GM18498 (cell line): ENCODE results near the gene LRRC72.
"Not testable (repeated sequence)": the region's sequence is repeated elsewhere in the genome, so short reads cannot be mapped to it uniquely, and the experiment has no call there.

Source experiments
- ATAC-seq: cut with Tn5 transposase; IDR thresholded peaks from one replicate; pipeline ENCODE4 v1.9.1; 2021; ENCODE audit warnings: mild to moderate bottlenecking, moderate library complexity; ENCODE audit not compliant: unreplicated experiment

Gene LRRC72

GRCh38 chr7:16526742-16527540, at the start of gene LRRC72:
Gene LRRC72 (plus strand): TSS chr7:16526825. CDS start chr7:16526953, 128 bp downstream.
- no peak for ATAC-seq

- no peak for ATAC-seq
Measured at GRCh38 chr7:16479161-16479560, 47.5 kb upstream of the LRRC72 start.

GRCh38 chr7:16479591-16479990, 47.0 kb upstream of the LRRC72 start:
- no peak for ATAC-seq

- ATAC-seq = no peak
Measured at GRCh38 chr7:16484453-16485158, 42.0 kb upstream of the LRRC72 start.

GRCh38 chr7:16491148-16491547, 35.5 kb upstream of the LRRC72 start:
- no peak for ATAC-seq

GRCh38 chr7:16492513-16493062, 34.0 kb upstream of the LRRC72 start:
- no peak for ATAC-seq

GRCh38 chr7:16493266-16493665, 33.4 kb upstream of the LRRC72 start:
- ATAC-seq = no peak

GRCh38 chr7:16494551-16494950, 32.1 kb upstream of the LRRC72 start:
- no peak for ATAC-seq

- no peak for ATAC-seq
Measured at GRCh38 chr7:16494955-16495719, 31.5 kb upstream of the LRRC72 start.

- ATAC-seq = no peak
Measured at GRCh38 chr7:16498122-16498521, 28.5 kb upstream of the LRRC72 start.

GRCh38 chr7:16502303-16502702, 24.3 kb upstream of the LRRC72 start:
- no peak for ATAC-seq

- no peak for ATAC-seq
Measured at GRCh38 chr7:16504019-16504418, 22.6 kb upstream of the LRRC72 start.

GRCh38 chr7:16506422-16506821, 20.2 kb upstream of the LRRC72 start:
- not testable (repeated sequence) for ATAC-seq

- ATAC-seq = no peak
Measured at GRCh38 chr7:16509829-16510228, 16.8 kb upstream of the LRRC72 start.

- no peak for ATAC-seq
Measured at GRCh38 chr7:16511314-16511713, 15.3 kb upstream of the LRRC72 start.

GRCh38 chr7:16512097-16512496, 14.5 kb upstream of the LRRC72 start:
- no peak for ATAC-seq

GRCh38 chr7:16514271-16514670, 12.4 kb upstream of the LRRC72 start:
- no peak for ATAC-seq

- ATAC-seq = no peak
Measured at GRCh38 chr7:16514729-16515128, 11.9 kb upstream of the LRRC72 start.

- ATAC-seq = no peak
Measured at GRCh38 chr7:16515785-16516685, 10.6 kb upstream of the LRRC72 start.

- ATAC-seq = not testable (repeated sequence)
Measured at GRCh38 chr7:16519985-16520384, 6.6 kb upstream of the LRRC72 start.
